ENCODE measurements around the gene SH3RF2.
"Not testable (repeated sequence)": the region's sequence is repeated elsewhere in the genome, so short reads cannot be mapped to it uniquely, and the experiment has no call there.

The SH3RF2 gene

DNA sequence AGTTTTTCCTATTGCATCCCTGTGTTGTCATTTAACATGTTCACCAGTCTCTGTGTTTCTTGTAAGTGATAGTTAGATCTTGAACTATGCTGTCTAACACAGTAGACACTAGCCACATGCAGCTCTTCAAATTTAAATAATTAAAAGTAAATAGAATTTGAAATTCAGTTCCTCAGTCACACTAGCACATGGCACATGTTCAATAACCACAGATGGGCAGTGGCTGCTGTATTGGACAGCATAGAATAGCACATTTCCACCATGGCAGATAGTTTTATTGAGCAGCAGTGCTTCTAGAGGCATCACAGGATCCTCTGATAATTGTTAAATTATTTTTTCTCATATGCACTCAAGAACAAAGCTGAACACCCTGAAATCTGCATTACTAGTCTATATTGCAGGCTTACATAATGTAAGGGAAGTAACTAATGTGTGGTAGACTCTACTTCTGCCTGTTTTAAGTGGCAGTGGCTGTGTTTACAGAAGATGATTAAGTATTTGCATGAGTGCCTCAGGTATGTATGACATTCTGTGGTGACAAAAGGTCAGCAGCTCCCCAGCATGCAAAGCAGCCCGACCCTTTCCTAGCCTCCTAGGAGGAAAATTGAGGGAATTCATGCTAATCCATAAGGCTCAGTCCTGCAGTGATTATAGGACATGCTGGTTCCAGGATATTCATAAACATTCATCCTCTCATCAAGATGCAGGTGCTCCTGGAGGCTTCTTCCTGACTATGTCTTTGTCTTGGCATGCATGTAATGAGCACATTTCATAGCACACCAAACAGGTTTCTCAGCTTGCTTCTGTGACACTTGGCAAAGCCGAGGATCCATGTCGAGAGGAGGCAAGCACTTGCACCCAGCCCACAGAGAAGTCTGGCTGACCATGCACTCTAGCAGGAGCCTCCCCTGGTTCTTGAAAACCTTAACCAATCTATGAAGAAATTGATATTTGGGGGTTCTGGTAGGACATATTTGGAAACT, 45.5 kb downstream of the SH3RF2 start:
- H3K4me1 ChIP-seq (ENCODE audit: control insufficient read depth, insufficient read depth, low read length, poor library complexity, severe bottlenecking), result no peaks in the 10 kb centered on the region
- no peak overlapping the region for H3K4me3 ChIP-seq (ENCODE audit: insufficient read depth, low read depth, low read length, poor library complexity, severe bottlenecking)
- DNase-seq, result no peak
- no peaks in the 10 kb centered on the region for H3K36me3 ChIP-seq (ENCODE audit: control insufficient read depth, insufficient read depth, low read length)
- no peak overlapping the region for H3K27ac ChIP-seq (ENCODE audit: insufficient read depth, low read length, poor library complexity, severe bottlenecking)
- no peaks in the 10 kb centered on the region for H3K27me3 ChIP-seq (replicated peaks; ENCODE audit: control insufficient read depth, insufficient read depth, low read length, poor library complexity, severe bottlenecking)
- no peaks in the 10 kb centered on the region for H3K9me3 ChIP-seq (ENCODE audit: control insufficient read depth, low read length)

DNA sequence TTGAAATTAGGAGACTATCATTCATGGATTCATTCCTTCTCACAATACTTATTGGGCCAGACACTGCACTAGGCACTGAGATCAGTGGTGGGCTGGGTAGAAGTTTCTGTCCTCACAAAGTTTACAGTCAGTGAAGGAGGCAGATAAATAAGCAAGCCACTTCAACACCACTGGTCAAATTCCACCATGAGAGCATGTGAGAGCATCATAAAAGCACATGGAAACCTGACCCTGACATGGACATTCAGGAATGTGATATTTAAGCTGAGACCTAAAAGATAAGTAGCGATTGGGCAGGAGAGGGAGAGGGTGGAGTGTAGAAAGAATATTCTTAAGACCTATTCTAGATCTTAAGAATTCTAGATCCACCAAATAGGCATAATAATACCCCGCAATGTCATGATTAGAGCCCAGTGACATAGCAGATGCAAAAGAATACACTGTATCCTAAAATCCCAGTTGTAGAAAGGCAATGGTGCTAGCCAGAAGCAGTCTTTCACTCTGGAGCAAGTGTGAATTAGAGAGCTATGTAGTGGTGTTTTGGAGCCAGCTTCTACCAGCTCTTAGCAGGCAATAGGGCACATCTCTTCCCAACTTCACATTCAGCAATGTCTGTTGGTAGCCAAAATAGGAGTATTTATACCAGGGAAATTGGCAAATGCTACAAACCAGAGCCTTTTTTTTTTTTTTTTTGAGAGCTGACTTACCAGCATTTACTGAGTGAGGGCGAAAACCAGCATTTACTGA, 46.4 kb downstream of the SH3RF2 start:
- H3K36me3 ChIP-seq (ENCODE audit: control insufficient read depth, insufficient read depth, low read length), result no peaks in the 10 kb centered on the region
- H3K9me3 ChIP-seq (ENCODE audit: control insufficient read depth, low read length), result no peaks in the 10 kb centered on the region
- H3K27me3 ChIP-seq (replicated peaks; ENCODE audit: control insufficient read depth, insufficient read depth, low read length, poor library complexity, severe bottlenecking), result no peaks in the 10 kb centered on the region
- no peak for DNase-seq
- H3K4me1 ChIP-seq (ENCODE audit: control insufficient read depth, insufficient read depth, low read length, poor library complexity, severe bottlenecking), result no peaks in the 10 kb centered on the region
- H3K27ac ChIP-seq (ENCODE audit: insufficient read depth, low read length, poor library complexity, severe bottlenecking), result no peak overlapping the region
- H3K4me3 ChIP-seq (ENCODE audit: insufficient read depth, low read depth, low read length, poor library complexity, severe bottlenecking), result no peak overlapping the region

DNA sequence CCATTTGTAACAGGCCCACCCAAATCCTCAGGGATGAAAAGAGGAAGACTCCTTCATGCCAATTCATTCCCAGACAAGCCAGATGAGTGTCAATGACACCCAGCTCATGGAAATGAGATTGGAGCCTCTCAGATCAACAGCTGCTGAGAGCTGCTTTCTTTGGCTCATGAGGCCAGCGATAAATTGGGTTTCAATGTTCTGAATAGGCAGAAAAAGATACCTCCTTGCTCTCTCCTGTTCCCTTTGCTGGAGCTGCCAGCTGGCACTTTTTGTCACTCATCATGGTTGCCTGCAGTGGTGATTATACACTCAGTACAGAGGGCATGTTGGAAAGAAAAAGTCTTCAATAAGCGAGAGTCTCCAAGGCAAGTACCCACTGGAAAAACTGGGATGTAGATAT, 47.1 kb downstream of the SH3RF2 start:
- DNase-seq, result no peak
- Histone ChIP-seq H3K4me3 (ENCODE audit: insufficient read depth, low read depth, low read length, poor library complexity, severe bottlenecking) (no peak overlapping the region), H3K36me3 (ENCODE audit: control insufficient read depth, insufficient read depth, low read length) (no peaks in the 10 kb centered on the region), H3K27me3 (replicated peaks; ENCODE audit: control insufficient read depth, insufficient read depth, low read length, poor library complexity, severe bottlenecking) (no peaks in the 10 kb centered on the region), H3K9me3 (ENCODE audit: control insufficient read depth, low read length) (no peaks in the 10 kb centered on the region), H3K4me1 (ENCODE audit: control insufficient read depth, insufficient read depth, low read length, poor library complexity, severe bottlenecking) (no peaks in the 10 kb centered on the region), H3K27ac (ENCODE audit: insufficient read depth, low read length, poor library complexity, severe bottlenecking) (no peak overlapping the region)

DNA sequence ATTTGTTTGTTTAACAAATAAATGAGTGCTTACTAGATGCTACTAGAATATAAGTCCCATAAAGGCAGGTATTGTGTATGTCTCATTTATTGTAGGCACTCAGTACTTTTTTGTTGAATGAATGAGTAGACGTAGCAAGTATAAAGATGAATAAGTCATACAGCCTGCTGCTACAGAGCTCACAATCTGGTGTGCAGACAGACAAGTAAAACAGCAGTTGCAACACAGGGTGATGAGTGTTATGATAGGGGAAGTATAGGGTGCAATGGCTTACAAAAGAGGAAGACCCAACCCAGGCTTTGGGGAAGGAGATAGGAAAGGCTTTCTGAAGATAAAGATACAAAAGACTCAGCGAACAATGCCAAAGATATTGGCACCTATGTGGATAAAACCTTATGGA, 47.7 kb downstream of the SH3RF2 start:
- Histone ChIP-seq H3K4me3 (ENCODE audit: insufficient read depth, low read depth, low read length, poor library complexity, severe bottlenecking) (no peak overlapping the region), H3K27me3 (replicated peaks; ENCODE audit: control insufficient read depth, insufficient read depth, low read length, poor library complexity, severe bottlenecking) (no peaks in the 10 kb centered on the region), H3K27ac (ENCODE audit: insufficient read depth, low read length, poor library complexity, severe bottlenecking) (no peak overlapping the region), H3K4me1 (ENCODE audit: control insufficient read depth, insufficient read depth, low read length, poor library complexity, severe bottlenecking) (no peaks in the 10 kb centered on the region), H3K9me3 (ENCODE audit: control insufficient read depth, low read length) (no peaks in the 10 kb centered on the region), H3K36me3 (ENCODE audit: control insufficient read depth, insufficient read depth, low read length) (no peaks in the 10 kb centered on the region)
- DNase-seq, result no peak

DNA sequence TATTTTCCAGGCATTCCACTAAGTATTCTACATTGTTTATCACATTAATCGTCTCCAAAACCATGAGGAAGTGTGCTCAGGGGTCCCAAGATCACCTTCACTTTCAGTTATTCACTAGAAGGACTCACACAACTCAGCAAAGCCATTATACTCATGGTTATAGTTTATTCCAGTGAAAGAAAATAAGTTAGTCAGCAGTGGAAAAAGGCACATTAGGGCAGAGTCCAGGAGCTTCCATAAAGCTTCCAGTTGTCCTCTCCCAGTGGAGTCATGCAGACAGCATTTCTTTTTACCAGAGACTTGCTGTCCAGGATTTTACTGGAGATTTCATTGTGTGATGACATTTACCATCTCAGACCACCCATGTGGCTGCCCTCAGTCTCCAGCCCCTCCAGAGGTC, 51.5 kb downstream of the SH3RF2 start:
- no peak overlapping the region for H3K27ac ChIP-seq (ENCODE audit: insufficient read depth, low read length, poor library complexity, severe bottlenecking)
- no peak overlapping the region for H3K4me3 ChIP-seq (ENCODE audit: insufficient read depth, low read depth, low read length, poor library complexity, severe bottlenecking)
- H3K9me3 ChIP-seq (ENCODE audit: control insufficient read depth, low read length), result no peaks in the 10 kb centered on the region
- H3K27me3 ChIP-seq (replicated peaks; ENCODE audit: control insufficient read depth, insufficient read depth, low read length, poor library complexity, severe bottlenecking), result no peaks in the 10 kb centered on the region
- H3K36me3 ChIP-seq (ENCODE audit: control insufficient read depth, insufficient read depth, low read length), result no peaks in the 10 kb centered on the region
- no peaks in the 10 kb centered on the region for H3K4me1 ChIP-seq (ENCODE audit: control insufficient read depth, insufficient read depth, low read length, poor library complexity, severe bottlenecking)
- no peak for DNase-seq

DNA sequence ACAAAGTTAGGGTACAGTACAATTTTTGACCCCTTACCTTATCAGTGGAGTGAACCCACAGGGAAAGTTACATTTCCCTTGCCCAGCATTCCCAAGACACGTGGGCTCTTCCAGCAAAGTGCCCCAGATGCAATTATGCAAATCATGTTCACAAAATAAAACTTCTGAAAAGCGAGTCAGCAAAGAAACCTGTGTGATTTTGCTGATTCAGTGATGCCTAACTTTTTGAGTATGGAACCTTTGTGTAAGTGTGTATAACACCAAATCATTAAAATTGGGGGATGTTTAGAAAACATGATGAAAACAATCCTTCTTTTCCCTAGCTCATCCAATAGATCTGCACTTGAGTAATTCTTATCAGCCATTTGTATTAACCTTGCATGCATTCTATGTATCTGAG, 52.6 kb downstream of the SH3RF2 start:
- no peak for DNase-seq
- Histone ChIP-seq H3K4me3 (ENCODE audit: insufficient read depth, low read depth, low read length, poor library complexity, severe bottlenecking) (no peak overlapping the region), H3K4me1 (ENCODE audit: control insufficient read depth, insufficient read depth, low read length, poor library complexity, severe bottlenecking) (no peaks in the 10 kb centered on the region), H3K36me3 (ENCODE audit: control insufficient read depth, insufficient read depth, low read length) (no peaks in the 10 kb centered on the region), H3K9me3 (ENCODE audit: control insufficient read depth, low read length) (no peaks in the 10 kb centered on the region), H3K27me3 (replicated peaks; ENCODE audit: control insufficient read depth, insufficient read depth, low read length, poor library complexity, severe bottlenecking) (no peaks in the 10 kb centered on the region), H3K27ac (ENCODE audit: insufficient read depth, low read length, poor library complexity, severe bottlenecking) (no peak overlapping the region)

DNA sequence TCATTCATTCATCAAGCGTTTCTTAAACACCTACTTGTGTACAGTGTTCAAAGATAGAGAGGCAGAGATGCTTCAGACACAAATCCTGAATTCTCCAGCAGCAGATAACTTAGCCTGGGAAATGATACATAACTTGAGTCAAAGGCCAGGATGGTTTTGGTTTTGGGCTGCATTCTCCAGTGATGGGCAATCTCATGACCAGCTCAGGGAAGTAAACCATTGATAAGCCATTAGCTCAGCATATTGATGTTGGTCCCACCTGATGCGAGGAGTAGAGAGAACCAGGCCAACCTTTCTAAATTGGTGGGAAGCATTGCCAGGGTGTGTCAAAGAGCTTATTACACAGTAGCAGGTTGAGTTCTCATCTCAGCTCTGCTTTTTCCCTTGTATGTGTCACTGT, 53.0 kb downstream of the SH3RF2 start:
- no peaks in the 10 kb centered on the region for H3K4me1 ChIP-seq (ENCODE audit: control insufficient read depth, insufficient read depth, low read length, poor library complexity, severe bottlenecking)
- H3K27me3 ChIP-seq (replicated peaks; ENCODE audit: control insufficient read depth, insufficient read depth, low read length, poor library complexity, severe bottlenecking), result no peaks in the 10 kb centered on the region
- H3K9me3 ChIP-seq (ENCODE audit: control insufficient read depth, low read length), result no peaks in the 10 kb centered on the region

DNA sequence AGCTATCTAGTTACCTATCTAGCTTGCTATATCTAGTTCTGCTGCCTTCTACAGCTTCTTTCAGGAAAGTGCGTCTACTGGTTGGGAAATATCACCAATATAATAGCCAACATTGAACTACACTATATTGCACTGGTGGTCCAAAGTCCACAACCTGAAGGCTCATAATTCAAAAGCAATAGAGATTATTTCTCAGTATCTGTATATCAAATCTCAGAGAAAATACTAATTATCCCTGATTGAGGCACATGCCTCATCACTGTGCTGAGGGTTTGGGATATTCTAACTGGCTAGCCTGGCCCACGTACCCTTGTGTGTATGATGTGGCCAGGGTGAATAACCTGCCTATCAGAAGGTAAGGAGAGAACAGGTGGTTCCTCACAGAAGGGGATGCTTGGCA, 53.8 kb downstream of the SH3RF2 start:
- Histone ChIP-seq H3K27ac (ENCODE audit: insufficient read depth, low read length, poor library complexity, severe bottlenecking) (no peak overlapping the region), H3K36me3 (ENCODE audit: control insufficient read depth, insufficient read depth, low read length) (no peaks in the 10 kb centered on the region), H3K4me3 (ENCODE audit: insufficient read depth, low read depth, low read length, poor library complexity, severe bottlenecking) (no peak overlapping the region), H3K27me3 (replicated peaks; ENCODE audit: control insufficient read depth, insufficient read depth, low read length, poor library complexity, severe bottlenecking) (no peaks in the 10 kb centered on the region), H3K9me3 (ENCODE audit: control insufficient read depth, low read length) (no peaks in the 10 kb centered on the region), H3K4me1 (ENCODE audit: control insufficient read depth, insufficient read depth, low read length, poor library complexity, severe bottlenecking) (no peaks in the 10 kb centered on the region)
- no peak for DNase-seq

More for the DNA sequence above, 53.0 kb downstream of the SH3RF2 start:
- H3K27ac ChIP-seq (ENCODE audit: insufficient read depth, low read length, poor library complexity, severe bottlenecking), result no peak overlapping the region
- H3K36me3 ChIP-seq (ENCODE audit: control insufficient read depth, insufficient read depth, low read length), result no peaks in the 10 kb centered on the region
- H3K4me3 ChIP-seq (ENCODE audit: insufficient read depth, low read depth, low read length, poor library complexity, severe bottlenecking), result no peak overlapping the region
- DNase-seq, result no peak

DNA sequence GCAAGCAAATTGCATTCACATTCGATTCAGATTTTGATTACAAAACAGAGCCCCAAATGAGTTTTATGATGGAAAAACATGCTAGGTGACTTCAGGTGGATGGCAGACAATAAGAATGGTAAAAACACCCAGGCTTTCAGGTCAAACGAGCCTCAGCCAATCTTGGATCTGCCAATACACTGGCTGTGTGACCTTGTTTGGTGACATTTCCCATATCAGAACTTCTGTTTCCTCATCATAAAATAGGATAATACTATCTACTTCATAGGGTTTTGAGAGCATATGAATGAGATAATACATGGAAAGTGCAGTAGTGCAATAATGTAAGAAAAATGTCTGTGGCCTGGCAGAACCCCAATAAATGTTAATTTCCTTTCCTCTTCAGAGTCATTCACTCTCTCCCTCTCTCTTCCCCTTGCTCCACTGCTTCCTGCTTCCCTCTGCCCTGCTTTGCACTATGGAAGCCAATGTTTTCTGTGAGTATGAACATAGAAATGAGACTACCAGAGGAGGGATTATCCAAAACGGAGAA, 54.7 kb downstream of the SH3RF2 start:
- Histone ChIP-seq H3K9me3 (ENCODE audit: control insufficient read depth, low read length) (no peaks in the 10 kb centered on the region), H3K36me3 (ENCODE audit: control insufficient read depth, insufficient read depth, low read length) (no peaks in the 10 kb centered on the region), H3K27ac (ENCODE audit: insufficient read depth, low read length, poor library complexity, severe bottlenecking) (no peak overlapping the region), H3K4me3 (ENCODE audit: insufficient read depth, low read depth, low read length, poor library complexity, severe bottlenecking) (no peak overlapping the region), H3K27me3 (replicated peaks; ENCODE audit: control insufficient read depth, insufficient read depth, low read length, poor library complexity, severe bottlenecking) (no peaks in the 10 kb centered on the region), H3K4me1 (ENCODE audit: control insufficient read depth, insufficient read depth, low read length, poor library complexity, severe bottlenecking) (no peaks in the 10 kb centered on the region)
- DNase-seq, result no peak

DNA sequence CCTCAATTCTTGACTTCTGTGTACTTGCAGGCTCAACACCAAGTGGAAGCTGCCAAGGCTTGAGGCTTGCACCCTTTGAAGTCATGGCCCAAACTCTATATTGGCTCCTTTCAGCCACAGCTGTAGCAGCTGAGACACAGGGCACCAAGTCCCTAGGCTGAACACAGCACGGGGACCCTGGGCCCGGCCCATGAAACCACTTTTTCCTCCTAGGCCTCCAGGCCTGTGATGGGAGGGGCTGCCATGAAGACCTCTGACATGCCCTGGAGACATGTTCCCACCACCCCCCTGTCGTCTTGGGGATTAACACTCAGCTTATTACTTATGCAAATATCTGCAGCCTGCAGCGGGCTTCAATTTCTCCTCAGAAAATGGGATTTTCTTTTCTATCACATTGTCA, 57.2 kb downstream of the SH3RF2 start:
- not testable (repeated sequence) for H3K36me3 ChIP-seq (ENCODE audit: control insufficient read depth, insufficient read depth, low read length); H3K9me3 ChIP-seq (ENCODE audit: control insufficient read depth, low read length); H3K4me3 ChIP-seq (ENCODE audit: insufficient read depth, low read depth, low read length, poor library complexity, severe bottlenecking); H3K4me1 ChIP-seq (ENCODE audit: control insufficient read depth, insufficient read depth, low read length, poor library complexity, severe bottlenecking); H3K27ac ChIP-seq (ENCODE audit: insufficient read depth, low read length, poor library complexity, severe bottlenecking); H3K27me3 ChIP-seq (replicated peaks; ENCODE audit: control insufficient read depth, insufficient read depth, low read length, poor library complexity, severe bottlenecking); DNase-seq

Measured in effector memory CD4-positive, alpha-beta T cell (primary cell).